IMR-90 (cell line): ENCODE data around the gene TMEM176B. TPM values are rescaled to one million over a fixed set of nuclear protein-coding genes. Genes with fewer than 3 reads are reported as not detected.

Experiments used
- ATAC-seq: fragments of 200-7000 bp; cut with Tn5 transposase; 2 replicates; pipeline ENCODE4 v1.9.1; 2020; ENCODE audit warnings: low read depth, mild to moderate bottlenecking, moderate library complexity
- BruUV-seq: library from RNA; stranded (reverse); fragments of 400-500 nt; replicated peaks from 2 replicates; lab custom pipeline; 2021; lab: Mats Ljungman, UMichigan
- CTCF ChIA-PET: fragments of 300-600 bp; formaldehyde crosslinking; extraction: SDS; loops from one replicate; lab custom pipeline; 2021; ENCODE audit warnings: antibody characterized with exemption; lab: Yijun Ruan, JAX
- POLR2A ChIA-PET: fragments of 300-600 bp; sonication (Branson Sonifier 250); formaldehyde crosslinking; loops from one replicate; lab custom pipeline; 2022; ENCODE audit warnings: antibody characterized with exemption; ENCODE audit not compliant: unreplicated experiment; lab: Charles Lee
- DNase-seq: peaks from one replicate; pipeline ENCODE4 v3.0.0; 2013
- H2AFZ ChIP-seq: replicated peaks from 2 replicates; pipeline ENCODE3; 2013; ENCODE audit warnings: low read length, mild to moderate bottlenecking; ENCODE audit not compliant: poor library complexity
- H2AK5ac ChIP-seq: 2 replicates; pipeline ENCODE4 v1.6.1; 2013; ENCODE audit warnings: low read depth, low read length, inconsistent platforms
- H2AK9ac ChIP-seq: replicated peaks from 2 replicates; pipeline ENCODE3; 2013; ENCODE audit warnings: mild to moderate bottlenecking, low read depth, low read length, moderate library complexity; ENCODE audit not compliant: poor library complexity
- H2BK120ac ChIP-seq: 2 replicates; pipeline ENCODE4 v1.6.1; 2013; ENCODE audit warnings: low read depth, low read length, inconsistent platforms
- H2BK15ac ChIP-seq: 3 replicates; pipeline ENCODE4 v1.6.1; 2013; ENCODE audit warnings: low read depth, low read length, inconsistent platforms
- H2BK20ac ChIP-seq: 2 replicates; pipeline ENCODE4 v1.6.1; 2013; ENCODE audit warnings: low read depth, mild to moderate bottlenecking, inconsistent platforms, low read length, moderate library complexity
- H2BK5ac ChIP-seq: 2 replicates; pipeline ENCODE4 v1.6.1; 2013; ENCODE audit warnings: mild to moderate bottlenecking, low read depth, low read length, inconsistent platforms; ENCODE audit not compliant: poor library complexity, severe bottlenecking
- H3K14ac ChIP-seq: replicated peaks from 2 replicates; pipeline ENCODE4 v1.6.1; 2013; ENCODE audit warnings: low read depth, low read length, inconsistent platforms
- H3K18ac ChIP-seq: 2 replicates; pipeline ENCODE4 v1.6.1; 2013; ENCODE audit warnings: low read depth, low read length, control low read depth
- H3K23ac ChIP-seq: 2 replicates; pipeline ENCODE4 v1.6.1; 2013; ENCODE audit warnings: low read depth, low read length, inconsistent platforms
- H3K27ac ChIP-seq: 2 replicates; pipeline ENCODE4 v1.5.1; 2013; ENCODE audit warnings: mild to moderate bottlenecking, control low read depth, low read length; ENCODE audit not compliant: insufficient read depth
- H3K27me3 ChIP-seq: 2 replicates; pipeline ENCODE4 v1.6.1; 2013; ENCODE audit warnings: low read length; ENCODE audit not compliant: control insufficient read depth, insufficient read depth
- H3K36me3 ChIP-seq: 2 replicates; pipeline ENCODE4 v1.6.1; 2013; ENCODE audit warnings: low read length, mixed read lengths; ENCODE audit not compliant: control insufficient read depth, insufficient read depth
- H3K4ac ChIP-seq: 2 replicates; pipeline ENCODE4 v1.6.1; 2013; ENCODE audit warnings: low read depth, low read length, inconsistent platforms
- H3K4me1 ChIP-seq: 2 replicates; pipeline ENCODE4 v1.6.1; 2013; ENCODE audit warnings: low read length, mixed read lengths; ENCODE audit not compliant: control insufficient read depth, insufficient read depth
- H3K4me2 ChIP-seq: 2 replicates; pipeline ENCODE4 v1.6.1; 2013; ENCODE audit warnings: low read depth, mild to moderate bottlenecking, control low read depth, low read length, moderate library complexity
- H3K4me3 ChIP-seq: 2 replicates; pipeline ENCODE4 v1.5.1; 2013; ENCODE audit warnings: low read depth, mild to moderate bottlenecking, control low read depth, low read length, moderate library complexity; ENCODE audit not compliant: insufficient read depth
- H3K56ac ChIP-seq: 2 replicates; pipeline ENCODE4 v1.6.1; 2013; ENCODE audit warnings: low read length, inconsistent platforms; ENCODE audit not compliant: insufficient read depth; ENCODE audit errors: extremely low read depth
- H3K79me1 ChIP-seq, 2 experiments: 2 replicates each; pipeline ENCODE4 v1.6.1; 2013; ENCODE audit warnings: low read length in 2 of 2, inconsistent platforms in 1 of 2, low read depth in 1 of 2
- H3K9ac ChIP-seq: 2 replicates; pipeline ENCODE4 v1.6.1; 2013; ENCODE audit warnings: low read depth, low read length, control low read depth
- H3K9me1 ChIP-seq: 2 replicates; pipeline ENCODE4 v1.6.1; 2013; ENCODE audit warnings: low read length, inconsistent platforms; ENCODE audit not compliant: insufficient read depth
- H3K9me3 ChIP-seq: 2 replicates; pipeline ENCODE4 v1.6.1; 2013; ENCODE audit warnings: low read length; ENCODE audit not compliant: control insufficient read depth, insufficient read depth
- H4K20me1 ChIP-seq: 2 replicates; pipeline ENCODE4 v1.6.1; 2013; ENCODE audit warnings: low read length, inconsistent platforms; ENCODE audit not compliant: insufficient read depth
- H4K5ac ChIP-seq: 2 replicates; pipeline ENCODE4 v1.6.1; 2013; ENCODE audit warnings: mild to moderate bottlenecking, low read depth, low read length, control low read depth
- H4K8ac ChIP-seq, 2 experiments: 2 replicates each; pipeline ENCODE4 v1.6.1; 2013; ENCODE audit warnings: low read depth in 2 of 2, low read length in 2 of 2, control low read depth in 1 of 2, inconsistent platforms in 1 of 2
- H4K91ac ChIP-seq: 2 replicates; pipeline ENCODE4 v1.6.1; 2013; ENCODE audit warnings: low read depth, low read length, inconsistent platforms; ENCODE audit not compliant: insufficient read depth
- BHLHE40 ChIP-seq: fragments of 150-350 bp; IDR thresholded peaks from 2 replicates; pipeline ENCODE4 v1.6.1; 2016; ENCODE audit warnings: mild to moderate bottlenecking, low read depth, low read length
- CEBPB ChIP-seq: IDR thresholded peaks from 2 replicates; pipeline ENCODE4 v1.6.1; 2012; ENCODE audit warnings: low read depth, low read length, improper control_type of control experiment
- CHD1 ChIP-seq: IDR thresholded peaks from 2 replicates; pipeline ENCODE4 v1.6.1; 2012; ENCODE audit warnings: low read depth, low read length, improper control_type of control experiment
- FOS ChIP-seq: fragments of 150-350 bp; IDR thresholded peaks from 2 replicates; pipeline ENCODE4 v1.6.1; 2016; ENCODE audit warnings: low read depth, low read length
- MAFK ChIP-seq: IDR thresholded peaks from 2 replicates; pipeline ENCODE4 v1.6.1; 2012; ENCODE audit warnings: low read depth, low read length, improper control_type of control experiment
- MAZ ChIP-seq: IDR thresholded peaks from 2 replicates; pipeline ENCODE4 v1.6.1; 2012; ENCODE audit warnings: low read depth, mild to moderate bottlenecking, low read length, improper control_type of control experiment, moderate library complexity, borderline replicate concordance
- MXI1 ChIP-seq: IDR thresholded peaks from 2 replicates; pipeline ENCODE4 v1.6.1; 2012; ENCODE audit warnings: low read depth, mild to moderate bottlenecking, low read length, moderate library complexity, borderline replicate concordance
- NFE2L2 ChIP-seq: fragments of 150-350 bp; IDR thresholded peaks from 2 replicates; pipeline ENCODE4 v1.6.1; 2016; ENCODE audit warnings: low read depth, mild to moderate bottlenecking, low read length
- POLR2A ChIP-seq: IDR thresholded peaks from 2 replicates; pipeline ENCODE4 v1.6.1; 2012; ENCODE audit warnings: mild to moderate bottlenecking, low read depth, low read length
- RAD21 ChIP-seq: IDR thresholded peaks from 2 replicates; pipeline ENCODE4 v1.6.1; 2012; ENCODE audit warnings: low read length, improper control_type of control experiment
- RCOR1 ChIP-seq: IDR thresholded peaks from 2 replicates; pipeline ENCODE4 v1.6.1; 2012; ENCODE audit warnings: mild to moderate bottlenecking, low read length, improper control_type of control experiment; ENCODE audit not compliant: insufficient replicate concordance
- RFX5 ChIP-seq: IDR thresholded peaks from 2 replicates; pipeline ENCODE4 v1.8.0; 2012; ENCODE audit warnings: low read depth, mild to moderate bottlenecking, low read length, moderate library complexity
- SMC3 ChIP-seq: fragments of 150-350 bp; IDR thresholded peaks from 2 replicates; pipeline ENCODE4 v1.6.1; 2016; ENCODE audit warnings: low read depth, mild to moderate bottlenecking, antibody characterized with exemption, low read length, moderate library complexity
- WGBS, 2 experiments: methylation state at CpG; one replicate each; pipeline versions ENCODE4 v1.1.5 to v1.1.7; 2013; ENCODE audit warnings: missing lambda C conversion rate in 2 of 2; ENCODE audit not compliant: insufficient read length in 1 of 2; ENCODE audit errors: extremely low coverage in 2 of 2; 5-methylcytosine and 5-hydroxymethylcytosine counted together
- dilution Hi-C: fragments of 300-500 bp; cut with HindIII; formaldehyde crosslinking; loops from one replicate; pipeline ENCODE4 v1.14.3; 2018; ENCODE audit warnings: low sequenced_read_pairs; ENCODE audit not compliant: unreplicated experiment
- in situ Hi-C: fragments of 300-500 bp; cut with MboI; formaldehyde crosslinking; loops from 3 replicates; pipeline ENCODE4 v1.14.3; 2019; ENCODE audit warnings: low sequenced_read_pairs, inconsistent platforms, mixed read lengths
- intact Hi-C: fragments of 100-400 bp; cut with micrococcal nuclease; formaldehyde crosslinking; loops from 2 replicates; pipeline ENCODE4 v1.10.0; 2022
- polyA plus RNA-seq, 3 experiments: library from polyadenylated mRNA; depleted of rRNA; stranded (reverse); fragments of >200 nt; gene quantifications; 2 replicates each; pipeline ENCODE4 v1.2.3, GENCODE V29; 2012; ENCODE audit warnings: low replicate concordance in 1 of 3
- total RNA-seq: library from RNA; depleted of rRNA; stranded (reverse); fragments of >200 nt; gene quantifications from 2 replicates; pipeline ENCODE4 v1.2.3, GENCODE V29; 2012
- TF ChIP-seq, protein P1 (sequence below): conservative IDR thresholded peaks from 2 replicates; pipeline ENCODE4 v1.5.1; 2012; ENCODE audit warnings: mild to moderate bottlenecking, low read depth, low read length, improper control_type of control experiment
- TF ChIP-seq, protein P2 (sequence below): fragments of 150-350 bp; IDR thresholded peaks from 2 replicates; pipeline ENCODE4 v1.6.1; 2016; ENCODE audit warnings: low read depth, mild to moderate bottlenecking, low read length, moderate library complexity, borderline replicate concordance
- TF ChIP-seq, protein P3 (sequence below): fragments of 150-350 bp; IDR thresholded peaks from 2 replicates; pipeline ENCODE4 v1.6.1; 2017; ENCODE audit warnings: mild to moderate bottlenecking, antibody characterized with exemption, low read length, low read depth

TMEM176B gene
- total and polyA plus RNA-seq, 2 of the 4 experiments (the other 2 are of a cell fraction): not detected

DNA sequence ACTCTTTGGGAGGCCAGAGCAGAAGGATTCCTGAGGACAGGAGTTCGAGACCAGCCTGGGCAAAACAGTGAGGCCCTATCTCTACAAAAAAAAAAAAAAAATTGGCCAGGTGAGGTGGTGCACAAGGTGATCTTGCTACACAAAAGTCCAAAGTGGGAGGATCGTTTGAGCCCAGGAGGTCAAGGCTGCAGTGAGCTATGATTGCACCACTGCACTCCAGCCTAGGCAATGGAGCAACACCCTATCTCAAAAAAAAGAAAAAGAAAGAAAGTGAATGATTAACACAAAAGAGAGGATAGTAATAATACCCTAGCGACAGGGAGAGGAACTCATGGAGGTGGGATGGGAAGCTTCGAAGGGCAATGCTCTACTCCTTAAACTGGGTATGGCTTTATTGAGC is 30.4 kb downstream of the TMEM176B start:
- H3K18ac ChIP-seq: no peak overlapping the region
- H3K36me3 ChIP-seq: peaks cover 5% of the 10 kb centered on the region; the same call in 1 of the 2 replicates
- intact Hi-C loops (no loop called here), in situ Hi-C loops (no loop called here), dilution Hi-C loops (no loop called here)
- H4K8ac ChIP-seq: no peak overlapping the region
- no peak overlapping the region for H2BK120ac ChIP-seq
- no peaks in the 10 kb centered on the region for H3K9me1 ChIP-seq
- no peak overlapping the region for H3K56ac ChIP-seq
- no peak overlapping the region for H4K5ac ChIP-seq
- ATAC-seq: no peak
- H2BK5ac ChIP-seq: no peak overlapping the region
- no peak overlapping the region for H3K4me3 ChIP-seq
- TF ChIP-seq CHD1 (no peak), MAFK (no peak), RFX5 (no peak), NFE2L2 (no peak), BHLHE40 (no peak), SMC3 (no peak), RAD21 (no peak), MXI1 (no peak), POLR2A (no peak), MAZ (no peak), CEBPB (no peak), RCOR1 (no peak), FOS (no peak)
- TF ChIP-seq, protein P1, sequence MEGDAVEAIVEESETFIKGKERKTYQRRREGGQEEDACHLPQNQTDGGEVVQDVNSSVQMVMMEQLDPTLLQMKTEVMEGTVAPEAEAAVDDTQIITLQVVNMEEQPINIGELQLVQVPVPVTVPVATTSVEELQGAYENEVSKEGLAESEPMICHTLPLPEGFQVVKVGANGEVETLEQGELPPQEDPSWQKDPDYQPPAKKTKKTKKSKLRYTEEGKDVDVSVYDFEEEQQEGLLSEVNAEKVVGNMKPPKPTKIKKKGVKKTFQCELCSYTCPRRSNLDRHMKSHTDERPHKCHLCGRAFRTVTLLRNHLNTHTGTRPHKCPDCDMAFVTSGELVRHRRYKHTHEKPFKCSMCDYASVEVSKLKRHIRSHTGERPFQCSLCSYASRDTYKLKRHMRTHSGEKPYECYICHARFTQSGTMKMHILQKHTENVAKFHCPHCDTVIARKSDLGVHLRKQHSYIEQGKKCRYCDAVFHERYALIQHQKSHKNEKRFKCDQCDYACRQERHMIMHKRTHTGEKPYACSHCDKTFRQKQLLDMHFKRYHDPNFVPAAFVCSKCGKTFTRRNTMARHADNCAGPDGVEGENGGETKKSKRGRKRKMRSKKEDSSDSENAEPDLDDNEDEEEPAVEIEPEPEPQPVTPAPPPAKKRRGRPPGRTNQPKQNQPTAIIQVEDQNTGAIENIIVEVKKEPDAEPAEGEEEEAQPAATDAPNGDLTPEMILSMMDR: no peak
- TF ChIP-seq, protein P2, sequence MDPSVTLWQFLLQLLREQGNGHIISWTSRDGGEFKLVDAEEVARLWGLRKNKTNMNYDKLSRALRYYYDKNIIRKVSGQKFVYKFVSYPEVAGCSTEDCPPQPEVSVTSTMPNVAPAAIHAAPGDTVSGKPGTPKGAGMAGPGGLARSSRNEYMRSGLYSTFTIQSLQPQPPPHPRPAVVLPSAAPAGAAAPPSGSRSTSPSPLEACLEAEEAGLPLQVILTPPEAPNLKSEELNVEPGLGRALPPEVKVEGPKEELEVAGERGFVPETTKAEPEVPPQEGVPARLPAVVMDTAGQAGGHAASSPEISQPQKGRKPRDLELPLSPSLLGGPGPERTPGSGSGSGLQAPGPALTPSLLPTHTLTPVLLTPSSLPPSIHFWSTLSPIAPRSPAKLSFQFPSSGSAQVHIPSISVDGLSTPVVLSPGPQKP: no peak
- TF ChIP-seq, protein P3, sequence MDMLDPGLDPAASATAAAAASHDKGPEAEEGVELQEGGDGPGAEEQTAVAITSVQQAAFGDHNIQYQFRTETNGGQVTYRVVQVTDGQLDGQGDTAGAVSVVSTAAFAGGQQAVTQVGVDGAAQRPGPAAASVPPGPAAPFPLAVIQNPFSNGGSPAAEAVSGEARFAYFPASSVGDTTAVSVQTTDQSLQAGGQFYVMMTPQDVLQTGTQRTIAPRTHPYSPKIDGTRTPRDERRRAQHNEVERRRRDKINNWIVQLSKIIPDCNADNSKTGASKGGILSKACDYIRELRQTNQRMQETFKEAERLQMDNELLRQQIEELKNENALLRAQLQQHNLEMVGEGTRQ: no peak
- H3K23ac ChIP-seq: no peak overlapping the region
- no CpG with 5 or more reads among the region's 4 CpGs for WGBS, 2 experiments
- no peaks in the 10 kb centered on the region for H3K4me1 ChIP-seq
- no TSS peak for BruUV-seq
- DNase-seq: no peak
- no peak overlapping the region for H3K27ac ChIP-seq
- H3K27me3 ChIP-seq: no peaks in the 10 kb centered on the region
- no peak overlapping the region for H2AK5ac ChIP-seq
- H2AK9ac ChIP-seq: no peak overlapping the region
- no peak overlapping the region for H3K4ac ChIP-seq
- ChIA-PET POLR2A (no interaction called here), CTCF (interaction anchor here (0.6 to 0.7 kb wide), 2 partner anchors 194 to 242 kb away, joined by 3 read pairs; no protein-coding TSS in a partner anchor)
- H4K91ac ChIP-seq: no peak overlapping the region
- H3K9me3 ChIP-seq: no peaks in the 10 kb centered on the region
- H2BK20ac ChIP-seq: no peak overlapping the region
- H3K79me1 ChIP-seq: no peaks in the 10 kb centered on the region
- H3K9ac ChIP-seq: no peak overlapping the region
- no peak overlapping the region for H3K4me2 ChIP-seq
- no peak overlapping the region for H2AFZ ChIP-seq
- H4K20me1 ChIP-seq: no peaks in the 10 kb centered on the region
- no peak overlapping the region for H3K14ac ChIP-seq
- H2BK15ac ChIP-seq: no peak overlapping the region
